Middle frontal gyrus (tissue), 1 donor: ENCODE results near the gene CAP1.
"Not testable (repeated sequence)": the region's sequence is repeated elsewhere in the genome, so short reads cannot be mapped to it uniquely, and the experiment has no call there.

ENCODE experiments used
- DNase-seq: peaks from one replicate; pipeline ENCODE4 v3.0.0-alpha.2; 2015; ENCODE audit warnings: low spot score; ENCODE audit errors: extremely low spot score

CAP1 gene, protein sequence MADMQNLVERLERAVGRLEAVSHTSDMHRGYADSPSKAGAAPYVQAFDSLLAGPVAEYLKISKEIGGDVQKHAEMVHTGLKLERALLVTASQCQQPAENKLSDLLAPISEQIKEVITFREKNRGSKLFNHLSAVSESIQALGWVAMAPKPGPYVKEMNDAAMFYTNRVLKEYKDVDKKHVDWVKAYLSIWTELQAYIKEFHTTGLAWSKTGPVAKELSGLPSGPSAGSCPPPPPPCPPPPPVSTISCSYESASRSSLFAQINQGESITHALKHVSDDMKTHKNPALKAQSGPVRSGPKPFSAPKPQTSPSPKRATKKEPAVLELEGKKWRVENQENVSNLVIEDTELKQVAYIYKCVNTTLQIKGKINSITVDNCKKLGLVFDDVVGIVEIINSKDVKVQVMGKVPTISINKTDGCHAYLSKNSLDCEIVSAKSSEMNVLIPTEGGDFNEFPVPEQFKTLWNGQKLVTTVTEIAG

DNA sequence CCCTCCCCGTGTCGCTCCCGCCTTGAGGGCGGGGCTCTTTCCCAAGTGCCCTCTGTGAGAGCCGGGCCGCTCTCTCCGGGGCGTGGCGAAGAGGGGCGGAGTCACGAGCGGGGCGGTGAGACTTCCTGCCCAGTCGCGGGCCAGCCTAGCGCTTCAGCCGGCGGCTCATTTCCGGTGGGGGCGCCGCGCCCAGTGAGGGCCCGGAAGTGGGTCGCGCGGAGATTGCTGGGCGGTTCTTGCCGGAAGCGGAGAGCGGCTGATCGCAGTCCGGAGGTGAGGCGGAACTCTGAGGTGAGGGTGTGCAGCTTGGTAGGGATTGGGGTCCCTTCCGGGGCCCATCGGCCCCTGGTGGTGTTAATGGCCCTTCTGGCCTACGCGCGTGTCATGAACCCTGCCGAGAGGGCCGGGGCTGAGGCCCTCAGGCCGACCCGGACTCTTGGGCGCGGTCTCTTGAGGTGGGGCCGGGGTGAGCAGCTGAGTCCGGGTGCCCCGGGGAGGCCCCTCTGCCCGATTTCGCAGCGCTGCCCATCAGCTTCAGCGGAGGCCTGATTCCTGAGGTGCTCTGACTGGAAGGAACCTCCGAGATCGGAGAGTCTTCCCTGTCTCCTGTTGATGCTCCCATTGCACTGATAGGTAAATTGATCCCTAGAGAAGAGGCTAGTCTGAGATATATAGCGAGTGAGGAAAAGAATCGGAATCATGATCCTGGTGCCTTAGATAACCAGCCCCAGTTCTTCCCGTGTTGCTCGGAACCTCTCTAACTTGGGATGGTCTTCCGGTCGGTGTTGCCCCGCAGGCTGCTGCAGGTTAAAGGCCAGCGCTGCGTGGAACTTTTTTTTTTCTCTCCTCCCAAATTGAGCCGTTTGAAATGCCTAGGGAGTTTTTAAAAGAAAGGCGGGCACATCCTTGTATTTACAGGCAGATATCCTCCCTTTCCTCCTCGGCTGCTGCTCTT is at the start of gene CAP1:
TSS of gene CAP1 (plus strand) at position 219 of the 955 bp plus-strand sequence. CDS start 18,618 bp downstream, outside the sequence.
- DNase-seq, result peak; percentile 99

DNA sequence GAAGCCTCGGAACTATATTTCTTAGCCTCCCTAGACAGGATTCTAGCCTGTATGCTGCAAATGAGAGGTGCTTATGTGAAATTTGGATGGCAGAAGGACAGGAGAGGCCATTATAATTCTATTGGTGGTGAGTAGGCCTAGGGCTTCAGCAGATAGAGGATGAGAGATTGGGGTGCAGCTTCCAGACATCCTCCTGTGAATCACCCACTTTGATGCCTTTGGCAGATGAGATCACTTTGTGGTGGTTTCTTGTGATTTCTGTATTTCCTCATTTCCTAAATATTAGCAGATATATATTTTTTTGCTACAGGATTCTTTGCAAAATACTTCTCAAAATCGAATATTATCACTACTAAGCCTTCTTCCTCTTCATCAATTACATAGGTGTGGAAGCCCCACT is 48.3 kb upstream of the CAP1 start:
- DNase-seq, result no peak

DNA sequence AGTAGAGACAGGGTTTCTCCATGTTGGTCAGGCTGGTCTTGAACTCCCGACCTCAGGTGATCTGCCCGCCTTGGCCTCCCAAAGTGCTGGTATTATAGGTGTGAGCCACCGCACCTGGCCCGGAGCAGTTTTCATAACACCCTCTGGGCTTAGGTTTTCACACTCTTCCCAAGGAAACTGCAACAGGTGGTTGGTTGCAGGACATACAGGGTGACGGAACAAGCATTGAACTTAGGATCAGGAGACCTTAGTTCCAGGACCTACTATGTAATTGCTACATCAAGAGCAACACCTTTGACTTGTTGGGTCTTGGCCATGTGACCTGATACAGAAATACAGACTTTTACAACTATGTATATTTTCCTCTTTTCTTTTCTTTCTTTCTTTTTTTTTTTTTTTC is 47.6 kb upstream of the CAP1 start:
- DNase-seq, result no peak

DNA sequence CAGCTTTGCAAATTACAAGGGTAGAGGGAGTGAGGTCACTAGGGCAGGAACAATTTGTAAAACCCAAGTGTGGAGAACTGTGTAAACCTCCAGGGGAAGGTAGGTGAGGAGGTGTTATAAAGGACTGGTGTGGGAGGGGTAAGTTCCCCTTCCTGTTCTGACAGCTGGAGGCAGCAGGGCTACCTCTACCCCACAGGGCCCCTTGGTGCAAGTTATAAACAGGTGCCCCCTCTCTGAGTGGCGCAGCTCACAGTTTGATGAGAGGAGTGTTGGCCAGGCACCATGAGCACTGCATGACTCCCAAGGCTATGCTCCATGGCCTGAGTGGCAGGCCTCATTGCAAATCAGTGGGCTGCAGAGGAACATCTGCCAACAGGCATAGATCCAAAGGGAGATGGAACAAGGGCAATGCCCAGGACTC is 44.5 kb upstream of the CAP1 start:
- no peak for DNase-seq

DNA sequence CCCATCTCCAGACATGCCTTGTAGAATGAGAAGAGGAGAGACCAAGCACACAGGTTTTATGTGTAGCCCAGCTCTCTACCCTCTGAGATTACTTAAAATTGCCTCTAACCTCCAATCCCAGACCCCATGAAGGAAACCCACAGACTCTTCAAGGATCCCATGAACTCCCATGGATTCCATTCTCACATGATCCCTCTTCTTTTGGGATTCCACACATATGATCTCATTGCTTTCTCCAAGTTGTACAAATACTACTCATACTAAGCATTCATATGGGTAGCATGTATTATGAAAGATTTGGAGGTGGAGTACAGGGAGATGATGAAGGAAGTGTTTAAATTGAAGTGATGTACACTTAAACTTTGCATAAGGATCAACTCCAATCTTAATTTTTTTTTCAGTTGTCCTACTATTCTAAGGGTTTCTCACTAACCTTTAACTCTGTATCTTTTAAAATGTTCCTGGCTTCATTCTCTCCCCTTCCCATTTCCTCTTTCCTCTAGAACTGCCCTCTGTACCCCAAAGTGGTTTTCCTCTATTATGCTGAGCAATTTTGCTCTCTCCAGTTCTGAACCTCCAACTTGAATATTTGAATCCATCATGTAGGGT is 44.0 kb upstream of the CAP1 start:
- no peak for DNase-seq

DNA sequence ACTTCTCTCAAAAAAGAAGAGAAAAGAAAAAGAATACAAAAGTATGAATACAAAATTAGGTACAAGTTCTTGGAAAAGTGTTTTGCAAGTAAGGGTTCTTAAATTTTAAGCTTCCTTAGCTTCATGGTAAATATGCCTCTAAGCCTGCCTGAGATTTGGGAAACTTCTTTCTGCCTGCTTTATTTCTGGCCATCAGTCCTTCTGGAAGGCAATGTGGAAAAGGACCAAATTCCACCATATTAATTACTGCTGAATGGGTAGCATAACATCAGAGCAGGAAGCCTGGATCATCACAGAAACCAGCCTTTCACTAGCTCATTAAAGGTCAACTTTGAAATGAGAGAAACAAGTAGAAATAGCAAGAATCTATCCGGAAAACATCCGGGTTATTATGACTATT is 39.1 kb upstream of the CAP1 start:
- DNase-seq, result no peak

DNA sequence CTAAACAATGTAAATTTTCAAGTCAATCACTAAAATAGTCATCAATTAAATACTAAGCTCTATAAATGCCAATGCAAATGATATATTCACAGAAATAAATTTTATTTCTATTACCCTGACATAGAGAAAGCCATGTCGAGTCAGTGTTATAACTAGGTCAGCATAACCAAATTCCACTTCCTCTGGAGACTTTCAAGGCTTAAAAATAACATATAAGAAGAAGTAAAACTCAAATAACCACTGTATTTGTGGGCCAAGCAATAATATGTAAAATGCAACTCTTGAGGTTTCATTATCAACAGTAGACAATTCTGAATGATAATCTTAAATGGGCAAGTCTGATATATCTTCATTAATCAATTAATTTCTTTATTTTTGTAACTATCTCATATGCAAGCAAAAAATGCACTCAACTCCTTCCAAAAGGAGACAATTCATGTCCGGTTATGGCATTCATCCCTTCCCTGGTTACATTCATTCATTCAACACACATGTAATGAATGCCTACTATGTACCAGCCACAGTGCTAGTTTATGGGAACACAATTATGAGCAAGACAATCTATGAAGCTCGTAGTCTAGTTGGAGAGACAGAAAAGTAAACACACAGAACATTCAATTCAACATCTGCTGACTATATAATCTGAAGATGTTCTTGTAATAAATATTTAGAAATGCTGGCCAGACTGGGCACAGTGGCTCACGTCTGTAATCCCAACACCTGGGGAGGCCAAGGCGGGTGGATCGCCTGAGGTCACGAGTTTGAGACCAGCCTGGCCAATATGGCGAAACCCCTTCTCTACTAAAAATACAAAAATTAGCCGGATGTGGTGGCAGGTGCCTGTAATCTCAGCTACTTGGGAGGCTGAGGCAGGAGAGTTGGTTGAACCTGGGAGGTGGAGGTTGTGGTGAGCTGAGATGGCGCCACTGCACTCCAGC is 37.1 kb upstream of the CAP1 start:
- DNase-seq, result no peak

DNA sequence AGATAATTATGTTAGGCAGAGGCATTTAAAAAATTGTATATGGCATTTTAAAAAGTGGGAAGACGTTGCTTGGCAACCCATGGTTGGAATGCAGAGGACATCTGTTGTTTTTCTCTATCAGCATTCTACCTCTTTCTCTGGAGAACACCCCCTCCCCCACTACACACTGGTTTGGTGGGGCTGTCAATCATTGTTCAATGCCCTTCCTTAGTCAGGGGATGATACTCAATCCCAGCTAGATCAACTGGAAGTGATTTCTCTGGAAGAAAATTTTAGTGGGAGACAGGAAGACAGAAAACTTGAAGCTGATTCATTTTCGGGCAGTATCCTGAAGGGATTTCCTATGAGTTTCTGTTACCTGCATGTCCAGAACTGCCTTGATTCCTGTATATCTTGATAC is 35.7 kb upstream of the CAP1 start:
- no peak for DNase-seq

DNA sequence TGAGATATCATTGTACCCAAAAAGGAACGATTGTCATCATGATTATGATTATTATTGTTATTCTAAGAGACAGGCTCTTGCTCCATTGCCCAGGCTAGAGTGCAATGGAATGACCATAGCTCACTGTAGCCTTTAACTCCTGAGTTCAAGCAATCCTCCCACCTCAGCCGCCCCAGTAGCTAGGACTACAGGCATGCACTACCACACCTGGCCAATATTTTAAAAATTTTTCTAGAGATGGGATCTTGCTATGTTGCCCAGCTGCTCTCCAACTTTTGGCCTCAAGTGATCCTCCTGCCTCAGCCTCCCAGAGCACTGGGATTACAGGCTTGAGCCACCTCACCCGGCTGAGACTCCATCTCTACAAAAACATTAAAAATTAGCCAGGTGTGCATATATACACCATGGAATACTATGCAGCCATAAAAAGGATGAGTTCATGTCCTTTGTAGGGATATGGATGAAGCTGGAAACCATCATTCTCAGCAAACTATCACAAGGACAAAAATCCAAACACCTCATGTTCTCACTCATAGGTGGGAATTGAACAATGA is 33.0 kb upstream of the CAP1 start:
- not testable (repeated sequence) for DNase-seq

DNA sequence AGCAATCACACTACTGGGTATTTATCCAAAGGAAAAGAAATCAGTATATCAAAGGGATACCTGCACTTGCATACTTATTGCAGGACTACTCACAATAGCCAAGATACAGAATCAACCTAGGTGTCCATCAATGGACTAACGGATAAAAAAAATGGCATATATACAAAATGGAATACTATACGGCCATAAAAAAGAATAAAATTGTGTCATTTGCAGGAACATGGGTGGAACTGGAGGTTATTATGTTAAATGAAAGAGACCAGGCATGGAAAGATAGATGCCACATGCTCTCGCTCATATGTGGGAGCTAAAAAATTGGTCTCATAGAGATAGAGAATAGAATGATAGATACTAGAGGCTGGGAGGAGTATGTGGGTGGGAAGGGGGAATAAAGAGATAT is 29.3 kb upstream of the CAP1 start:
- DNase-seq, result no peak

DNA sequence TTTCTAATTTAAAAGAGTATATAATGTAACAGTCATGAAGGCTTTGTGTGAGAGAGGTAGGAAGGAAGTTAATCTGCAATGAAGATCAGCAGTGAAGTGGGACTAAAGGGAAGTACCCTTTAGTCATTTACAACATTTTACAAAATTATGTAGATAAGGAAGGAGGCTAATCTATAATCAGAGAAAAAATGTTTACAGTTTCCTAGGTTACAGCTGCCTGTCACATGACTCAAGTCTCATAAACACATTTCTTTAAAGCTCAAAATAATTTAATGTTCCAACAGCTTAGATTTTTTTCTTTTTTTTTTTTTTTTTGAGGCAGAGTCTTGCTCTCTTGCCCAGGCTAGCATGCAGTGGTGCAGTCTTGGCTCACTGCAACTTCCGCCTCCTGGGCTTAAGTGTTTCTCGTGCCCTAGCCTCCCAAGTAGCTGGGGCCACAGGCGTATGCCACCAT is 26.2 kb upstream of the CAP1 start:
- no peak for DNase-seq

DNA sequence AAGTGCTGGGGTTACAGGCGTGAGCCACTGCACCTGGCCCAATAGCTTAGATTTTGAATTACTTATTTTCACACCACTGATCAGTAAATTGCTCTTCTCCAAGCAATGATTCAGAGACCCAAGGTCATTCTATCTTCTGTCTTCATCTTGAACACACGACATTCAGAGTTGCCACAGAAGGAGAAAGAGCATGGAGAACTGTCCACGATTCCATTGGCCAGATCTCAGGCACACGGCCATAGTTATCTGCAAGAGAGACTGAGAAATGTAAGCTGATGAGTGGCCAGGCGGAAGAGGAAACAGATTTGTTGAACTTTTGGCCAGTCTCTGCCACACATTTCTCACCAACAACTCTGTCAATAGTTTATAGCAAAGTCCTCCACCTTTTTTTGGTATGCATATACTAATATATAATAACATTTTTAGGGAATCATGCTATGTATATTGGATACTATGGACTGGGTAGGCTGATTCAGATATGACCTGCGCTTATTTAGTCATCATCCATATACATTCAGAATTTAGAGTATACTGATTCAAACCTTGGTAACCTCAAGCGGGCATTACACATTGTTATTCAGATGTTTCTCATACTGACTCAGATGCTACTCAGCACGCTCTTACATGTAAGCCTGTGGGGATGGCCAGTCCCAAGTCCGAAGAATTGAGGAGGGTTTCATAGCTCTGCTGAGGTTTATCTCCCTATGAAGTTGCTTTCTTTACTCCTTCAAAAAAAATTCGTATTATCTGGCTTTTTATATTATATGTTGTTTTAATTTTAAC is 25.5 kb upstream of the CAP1 start:
- DNase-seq, result no peak

DNA sequence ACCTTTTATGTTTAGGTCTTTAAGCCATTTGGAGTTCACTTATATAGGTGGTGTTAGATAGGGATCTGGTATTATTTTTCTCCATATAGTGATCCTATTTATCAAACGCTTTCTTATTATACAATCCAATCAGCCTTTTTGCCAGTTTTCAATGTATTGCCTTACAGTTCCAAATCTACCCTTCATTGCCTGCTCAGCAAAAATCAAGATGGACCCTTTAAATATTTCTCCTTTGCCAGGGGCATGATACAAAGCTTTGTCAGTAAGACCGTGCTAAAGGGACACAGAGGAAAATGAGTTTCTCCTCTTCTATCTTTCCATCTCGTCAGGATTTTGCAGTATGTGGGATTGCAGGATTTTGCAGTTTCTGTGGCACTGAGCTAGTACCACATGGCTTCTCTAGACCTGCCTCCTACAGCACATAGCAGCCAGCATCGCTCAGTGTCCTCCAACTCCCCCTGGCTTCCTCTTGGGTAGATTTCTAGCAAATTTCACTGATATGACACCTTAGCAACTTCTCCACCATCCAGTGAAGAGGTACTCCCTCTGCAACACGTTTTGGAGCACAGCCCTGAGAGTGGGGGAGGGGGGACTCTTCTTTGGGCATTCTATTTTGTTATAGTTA is 22.5 kb upstream of the CAP1 start:
- DNase-seq, result no peak

DNA sequence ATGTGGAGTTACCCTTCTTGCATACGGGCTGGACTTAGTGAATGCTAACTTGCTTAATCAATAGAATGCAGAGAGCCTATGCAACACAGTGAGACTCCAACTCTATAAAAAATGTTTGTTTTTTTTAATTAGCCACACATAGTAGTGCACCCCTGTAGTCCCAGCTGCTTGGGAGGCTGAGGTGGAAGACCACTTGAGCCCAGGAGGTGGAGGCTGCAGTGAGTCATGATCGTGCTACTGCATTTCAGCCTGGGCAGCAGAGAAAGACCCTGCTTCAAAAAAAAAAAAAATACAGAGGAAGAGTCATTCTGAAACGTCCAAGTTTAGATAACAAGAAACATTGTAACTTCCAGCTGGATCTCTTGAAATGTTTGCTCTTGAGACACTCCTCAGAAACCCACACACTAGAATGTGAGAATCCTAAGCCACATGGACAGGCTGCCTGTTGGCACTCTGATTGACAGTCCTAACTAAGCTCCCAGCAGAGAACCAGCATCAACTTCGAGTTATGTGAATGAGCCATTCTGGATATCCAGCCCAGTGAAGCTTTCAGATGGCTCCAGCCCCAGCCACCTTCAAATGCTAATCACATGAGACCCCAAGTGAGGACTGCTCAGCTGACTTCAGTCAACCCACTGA is 20.0 kb upstream of the CAP1 start:
- no peak for DNase-seq

DNA sequence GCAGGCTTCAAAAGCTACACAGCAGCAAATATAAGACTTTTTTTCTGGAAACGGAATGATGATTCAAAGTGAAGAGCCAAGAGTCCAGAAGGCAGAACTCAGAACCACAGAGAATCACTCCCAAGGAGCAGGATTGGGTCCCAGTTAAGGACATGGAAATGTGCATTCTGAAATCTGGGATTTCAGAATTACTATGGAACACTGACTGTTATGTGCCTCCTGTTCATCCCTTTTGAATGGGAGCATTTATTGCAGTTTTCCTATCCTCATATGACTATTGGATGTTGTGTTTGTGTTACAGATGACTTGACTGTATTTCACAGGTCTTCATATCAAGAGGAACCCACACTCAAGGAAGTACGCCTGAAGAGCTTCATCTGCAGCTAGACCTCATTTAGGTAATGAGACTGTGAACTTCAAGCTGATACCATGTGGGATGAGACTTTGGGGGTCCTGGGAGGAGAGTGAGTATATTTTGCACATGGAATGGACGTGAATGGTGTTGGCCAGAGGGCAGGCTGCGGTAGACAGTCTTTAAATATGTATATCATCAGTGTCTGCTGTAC is 17.1 kb upstream of the CAP1 start:
- DNase-seq, result no peak

DNA sequence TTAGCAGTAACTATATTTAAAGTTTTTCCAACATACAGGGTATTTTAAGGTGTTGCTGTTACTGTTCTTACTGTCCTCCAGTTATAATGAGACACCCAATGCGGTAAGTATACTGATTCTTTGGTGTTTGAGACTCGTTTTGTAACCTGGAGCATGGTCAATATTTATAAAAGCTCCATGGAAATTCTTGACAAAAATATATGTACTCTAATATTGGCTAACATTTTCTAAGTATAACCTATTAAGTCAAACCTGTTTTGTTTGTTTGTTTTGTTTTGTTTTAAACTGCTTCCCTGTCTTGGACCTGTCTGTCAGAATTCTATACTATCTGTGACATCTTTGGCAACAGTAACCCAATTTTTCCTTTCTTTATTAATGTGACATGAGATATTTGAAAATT is 15.9 kb upstream of the CAP1 start:
- no peak for DNase-seq

DNA sequence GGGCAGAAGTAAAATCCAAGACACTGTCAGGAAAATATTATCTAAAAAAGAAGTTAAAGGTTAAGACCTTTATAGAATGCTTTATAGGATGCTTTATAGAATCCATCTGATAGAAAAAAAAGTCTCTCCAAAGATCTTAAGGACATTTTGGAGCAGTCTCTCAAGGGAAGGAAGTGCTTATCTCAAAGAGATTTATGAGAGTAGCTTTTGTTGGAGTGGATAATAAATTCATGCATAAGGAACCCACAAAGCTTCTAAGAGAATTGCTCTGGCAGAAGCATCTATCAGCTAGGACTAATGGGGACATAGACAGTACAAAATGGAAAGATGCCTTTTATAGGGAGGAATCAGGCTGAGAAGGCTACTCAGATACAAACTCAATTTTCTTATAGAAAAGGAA is 12.9 kb upstream of the CAP1 start:
- DNase-seq, result no peak

DNA sequence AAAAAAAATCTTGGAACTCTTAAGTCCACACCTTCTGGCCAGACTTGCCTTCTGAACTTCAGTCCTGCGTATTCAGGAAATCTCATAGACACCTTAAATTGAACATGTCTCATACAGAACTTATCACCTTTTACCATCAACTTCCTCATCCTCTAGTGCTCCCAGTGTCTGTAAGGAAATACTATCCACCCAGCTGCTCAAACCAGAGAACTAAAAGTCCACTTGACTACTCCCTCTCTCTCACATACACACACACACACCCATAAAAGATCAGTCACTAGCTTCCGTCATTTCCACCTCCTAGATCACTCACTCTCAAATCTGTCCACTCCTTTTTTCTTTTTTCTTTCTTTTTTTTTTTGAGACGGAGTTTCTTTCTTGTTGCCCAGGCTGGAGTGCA is 10.9 kb upstream of the CAP1 start:
- DNase-seq, result no peak
